CD14-positive monocyte (primary cell): ENCODE results near the gene GRAMD1A. TPM values are rescaled to one million over a fixed set of nuclear protein-coding genes. Genes with fewer than 3 reads are reported as not detected.

Experiments
- DNase-seq, 3 donors: peaks; one replicate each; pipeline ENCODE4 v3.0.0-alpha.2; 2011 to 2022
- H2AFZ ChIP-seq: 2 replicates; pipeline ENCODE4 v1.6.0; 2012; ENCODE audit warnings: mild to moderate bottlenecking, low read depth, low read length, inconsistent platforms; ENCODE audit not compliant: insufficient read depth, poor library complexity, severe bottlenecking
- H3K27ac ChIP-seq, 2 donors: 1 replicate in 1 of 2; 2 replicates in 1 of 2; pipeline ENCODE4 v1.5.1; 2012 to 2013; ENCODE audit warnings: low read length in 2 of 2, control low read depth in 1 of 2, inconsistent platforms in 1 of 2, low read depth in 1 of 2, mild to moderate bottlenecking in 1 of 2
- H3K27me3 ChIP-seq, 2 donors: one replicate each; pipeline versions ENCODE4 v1.6.0 to v1.6.1; 2011 to 2013; ENCODE audit warnings: low read length in 2 of 2; ENCODE audit not compliant: control insufficient read depth in 2 of 2, insufficient read depth in 2 of 2
- H3K36me3 ChIP-seq, 2 donors: replicated peaks in 1 of 2; 1 replicate in 1 of 2; 2 replicates in 1 of 2; pipeline versions ENCODE4 v1.5.1 to v1.6.1; 2012 to 2013; ENCODE audit warnings: low read length in 2 of 2, control low read depth in 1 of 2, inconsistent platforms in 1 of 2, mild to moderate bottlenecking in 1 of 2; ENCODE audit not compliant: insufficient read depth in 2 of 2, control insufficient read depth in 1 of 2
- H3K4me1 ChIP-seq, 2 donors: 1 replicate in 1 of 2; 2 replicates in 1 of 2; pipeline versions ENCODE4 v1.5.1 to v1.6.1; 2012 to 2013; ENCODE audit warnings: low read length in 2 of 2, control low read depth in 1 of 2, inconsistent platforms in 1 of 2, mild to moderate bottlenecking in 1 of 2, moderate library complexity in 1 of 2; ENCODE audit not compliant: insufficient read depth in 2 of 2, control insufficient read depth in 1 of 2
- H3K4me2 ChIP-seq: replicated peaks from 2 replicates; pipeline ENCODE3; 2012; ENCODE audit warnings: low read length, moderate library complexity, mild to moderate bottlenecking; ENCODE audit not compliant: poor library complexity, severe bottlenecking; ENCODE audit errors: extremely low read depth
- H3K4me3 ChIP-seq, 3 experiments: fragments of 200-600 bp in 1 of 3; sonication (generic) in 1 of 3; replicated peaks in 1 of 3; 1 replicate in 2 of 3; 2 replicates in 1 of 3; pipeline ENCODE4 v1.5.1; 2011 to 2013; ENCODE audit warnings: low read length in 3 of 3, mild to moderate bottlenecking in 3 of 3, control low read depth in 2 of 3, low read depth in 2 of 3, inconsistent platforms in 1 of 3, moderate library complexity in 1 of 3
- H3K79me2 ChIP-seq: 2 replicates; pipeline ENCODE4 v1.6.0; 2012; ENCODE audit warnings: mild to moderate bottlenecking, control low read depth, inconsistent platforms, low read length, moderate library complexity; ENCODE audit not compliant: insufficient read depth
- H3K9ac ChIP-seq: 2 replicates; pipeline ENCODE4 v1.6.0; 2017; ENCODE audit warnings: low read length, mild to moderate bottlenecking; ENCODE audit not compliant: insufficient read depth, poor library complexity, severe bottlenecking
- H3K9me3 ChIP-seq, 2 donors: replicated peaks in 1 of 2; 1 replicate in 1 of 2; 2 replicates in 1 of 2; pipeline versions ENCODE4 v1.5.1 to v1.6.1; 2012 to 2013; ENCODE audit warnings: low read length in 2 of 2, control low read depth in 1 of 2; ENCODE audit not compliant: control insufficient read depth in 1 of 2, insufficient read depth in 1 of 2
- H4K20me1 ChIP-seq: 2 replicates; pipeline ENCODE4 v1.6.0; 2012; ENCODE audit warnings: mild to moderate bottlenecking, low read length, control low read depth, moderate library complexity; ENCODE audit not compliant: insufficient read depth
- H3K27ac Mint-ChIP-seq, 7 donors: one replicate each; pipeline ENCODE4 v1.8.0; 2020; ENCODE audit warnings: mild to moderate bottlenecking in 7 of 7, mixed read lengths in 7 of 7, moderate library complexity in 6 of 7, inconsistent platforms in 2 of 7
- H3K27me3 Mint-ChIP-seq, 3 donors: one replicate each; pipeline ENCODE4 v1.8.0; 2021 to 2022; ENCODE audit warnings: low read depth in 3 of 3, mild to moderate bottlenecking in 3 of 3, mixed read lengths in 3 of 3, moderate library complexity in 3 of 3, inconsistent platforms in 1 of 3
- H3K36me3 Mint-ChIP-seq, 2 donors: one replicate each; pipeline ENCODE4 v1.8.0; 2020; ENCODE audit warnings: mixed read lengths in 2 of 2, inconsistent platforms in 1 of 2, mild to moderate bottlenecking in 1 of 2
- H3K4me1 Mint-ChIP-seq: one replicate; pipeline ENCODE4 v1.8.0; 2020; ENCODE audit warnings: mild to moderate bottlenecking, mixed read lengths
- H3K4me3 Mint-ChIP-seq, 2 donors: one replicate each; pipeline ENCODE4 v1.8.0; 2020; ENCODE audit warnings: mild to moderate bottlenecking in 2 of 2, mixed read lengths in 2 of 2, moderate library complexity in 1 of 2
- H3K9me3 Mint-ChIP-seq, 7 donors: one replicate each; pipeline ENCODE4 v1.8.0; 2020 to 2022; ENCODE audit warnings: mixed read lengths in 7 of 7, mild to moderate bottlenecking in 6 of 7, moderate library complexity in 6 of 7, inconsistent platforms in 2 of 7
- WGBS: methylation state at CpG from one replicate; pipeline ENCODE4 v1.1.5; 2013; ENCODE audit warnings: missing lambda C conversion rate; ENCODE audit not compliant: insufficient coverage; 5-methylcytosine and 5-hydroxymethylcytosine counted together
- intact Hi-C, 2 donors: fragments of 100-400 bp; cut with micrococcal nuclease; formaldehyde crosslinking; loops; one replicate each; pipeline versions ENCODE4 v1.15.0 to v1.15.1; 2023
- polyA plus RNA-seq, 3 donors: library from polyadenylated mRNA; depleted of rRNA in 1 of 3; unstranded in 2 of 3; stranded (reverse) in 1 of 3; fragments of 300-500 nt in 2 of 3; fragments of >200 nt in 1 of 3; fragmentation: Illumina TruSeq in 2 of 3; gene quantifications; 1 replicate in 2 of 3; 2 replicates in 1 of 3; pipeline ENCODE4 v1.2.3, GENCODE V29; 2012 to 2021
- TF ChIP-seq, protein P1 (sequence below): fragments of 200-600 bp; IDR thresholded peaks from one replicate; pipeline ENCODE4 v1.8.0; 2022; ENCODE audit warnings: antibody characterized with exemption, mild to moderate bottlenecking

Gene GRAMD1A
- polyA plus RNA-seq, 3 donors: 9.3 to 73.9 (median 15.1) TPM

DNA sequence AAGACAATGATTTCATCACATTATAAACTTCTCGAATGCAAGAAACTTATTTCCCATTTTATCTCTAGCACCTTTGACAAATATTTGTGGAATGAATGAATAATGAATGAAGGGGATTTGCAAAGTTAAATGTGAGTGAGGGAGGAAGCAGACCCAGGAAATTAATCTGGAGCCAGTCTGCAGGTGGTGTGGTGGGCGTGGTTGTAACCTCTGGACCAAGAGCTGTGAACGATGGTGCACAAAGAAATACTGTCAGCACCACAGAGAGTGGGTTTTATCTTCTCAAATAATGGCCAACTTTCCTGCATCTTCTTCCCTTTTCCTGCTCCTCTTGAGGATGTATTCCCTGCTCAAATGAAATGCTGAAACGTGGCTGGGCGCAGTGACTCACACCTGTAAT lies 25.1 kb upstream of the GRAMD1A start:
- Histone ChIP-seq H3K36me3 (no peaks in the 10 kb centered on the region), H2AFZ (no peak overlapping the region), H3K4me2 (peak overlapping the region; percentile 57), H3K9ac (no peak overlapping the region), H4K20me1 (no peaks in the 10 kb centered on the region), H3K4me3 (peak overlapping the region in 1 of 3 experiments; percentile 57), H3K79me2 (no peaks in the 10 kb centered on the region), H3K4me1 (peaks cover 34 to 39% of the 10 kb centered on the region in 2 donors), H3K9me3 (peaks cover 9% of the 10 kb centered on the region in 2 donors), H3K27ac (peak overlapping the region; percentile 0 to 59), H3K27me3 (no peaks in the 10 kb centered on the region)
- WGBS: 75% methylated on average over 3 of the region's 5 CpGs
- Mint-ChIP-seq H3K27ac (peak overlapping the region; percentile 80 to 97 (median 94)), H3K27me3 (peaks cover 2 to 3% (median 2%) of the 10 kb centered on the region in 3 donors), H3K9me3 (peaks cover 2 to 20% (median 12%) of the 10 kb centered on the region in 7 donors), H3K4me3 (peak overlapping the region in 1 of 2 donors; percentile 39), H3K36me3 (no peaks in the 10 kb centered on the region), H3K4me1 (peaks cover 40% of the 10 kb centered on the region)
- intact Hi-C loops: loop anchor here in 1 of 2 donors (10.0 kb wide), 1 partner anchor 160 kb away; the partner anchor contains the start of genes FXYD1 and LGI4
- TF ChIP-seq, protein P1, sequence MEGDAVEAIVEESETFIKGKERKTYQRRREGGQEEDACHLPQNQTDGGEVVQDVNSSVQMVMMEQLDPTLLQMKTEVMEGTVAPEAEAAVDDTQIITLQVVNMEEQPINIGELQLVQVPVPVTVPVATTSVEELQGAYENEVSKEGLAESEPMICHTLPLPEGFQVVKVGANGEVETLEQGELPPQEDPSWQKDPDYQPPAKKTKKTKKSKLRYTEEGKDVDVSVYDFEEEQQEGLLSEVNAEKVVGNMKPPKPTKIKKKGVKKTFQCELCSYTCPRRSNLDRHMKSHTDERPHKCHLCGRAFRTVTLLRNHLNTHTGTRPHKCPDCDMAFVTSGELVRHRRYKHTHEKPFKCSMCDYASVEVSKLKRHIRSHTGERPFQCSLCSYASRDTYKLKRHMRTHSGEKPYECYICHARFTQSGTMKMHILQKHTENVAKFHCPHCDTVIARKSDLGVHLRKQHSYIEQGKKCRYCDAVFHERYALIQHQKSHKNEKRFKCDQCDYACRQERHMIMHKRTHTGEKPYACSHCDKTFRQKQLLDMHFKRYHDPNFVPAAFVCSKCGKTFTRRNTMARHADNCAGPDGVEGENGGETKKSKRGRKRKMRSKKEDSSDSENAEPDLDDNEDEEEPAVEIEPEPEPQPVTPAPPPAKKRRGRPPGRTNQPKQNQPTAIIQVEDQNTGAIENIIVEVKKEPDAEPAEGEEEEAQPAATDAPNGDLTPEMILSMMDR: no peak
- peak in 1 of 3 donors; percentile 42 for DNase-seq

GRCh38 chr19:34976611-34977010 lies 23.5 kb upstream of the GRAMD1A start:
- H2AFZ ChIP-seq: no peak overlapping the region
- no peaks in the 10 kb centered on the region for H3K79me2 ChIP-seq
- Mint-ChIP-seq H3K4me1 (peaks cover 40% of the 10 kb centered on the region), H3K9me3 (peaks cover 0 to 18% (median 10%) of the 10 kb centered on the region in 7 donors), H3K36me3 (no peaks in the 10 kb centered on the region), H3K27me3 (peaks cover 2 to 3% (median 3%) of the 10 kb centered on the region in 3 donors), H3K27ac (peak overlapping the region in 4 of 7 donors; percentile 16 to 94 (median 58)), H3K4me3 (no peak overlapping the region)
- no peak for DNase-seq
- TF ChIP-seq, protein P1: no peak
- H3K9ac ChIP-seq: no peak overlapping the region
- H4K20me1 ChIP-seq: no peaks in the 10 kb centered on the region
- no peak overlapping the region for H3K4me3 ChIP-seq
- peak overlapping the region in 1 of 2 donors; percentile 34 for H3K27ac ChIP-seq
- 100% methylated on average over 1 of the region's 3 CpGs for WGBS
- H3K27me3 ChIP-seq: no peaks in the 10 kb centered on the region
- H3K36me3 ChIP-seq: no peaks in the 10 kb centered on the region
- intact Hi-C loops: loop anchor here in 1 of 2 donors (10.0 kb wide), 1 partner anchor 158 kb away; the partner anchor contains the start of genes FXYD1 and LGI4
- H3K9me3 ChIP-seq: peaks cover 9% of the 10 kb centered on the region in 2 donors
- no peak overlapping the region for H3K4me2 ChIP-seq
- peaks cover 34 to 39% of the 10 kb centered on the region in 2 donors for H3K4me1 ChIP-seq
